Subcutaneous adipose tissue (tissue), 4 donors: ENCODE measurements around the gene DCBLD1. TPM values are rescaled to one million over a fixed set of nuclear protein-coding genes. Genes with fewer than 3 reads are reported as not detected.

Experiments
- CTCF ChIP-seq: fragments of 450-650 bp; IDR thresholded peaks from one replicate; pipeline ENCODE4 v1.5.1; 2016; ENCODE audit warnings: low read depth, mild to moderate bottlenecking, control low read depth, antibody characterized with exemption, moderate library complexity
- total RNA-seq, 4 donors: library from RNA; depleted of rRNA; stranded (reverse); fragments of >200 nt; gene quantifications; one replicate each; pipeline ENCODE4 v1.1.0, GENCODE V29; 2016

The DCBLD1 gene
- total RNA-seq, 4 donors from 2014 or later: 8.8 to 22.2 (median 18.6) TPM

DNA sequence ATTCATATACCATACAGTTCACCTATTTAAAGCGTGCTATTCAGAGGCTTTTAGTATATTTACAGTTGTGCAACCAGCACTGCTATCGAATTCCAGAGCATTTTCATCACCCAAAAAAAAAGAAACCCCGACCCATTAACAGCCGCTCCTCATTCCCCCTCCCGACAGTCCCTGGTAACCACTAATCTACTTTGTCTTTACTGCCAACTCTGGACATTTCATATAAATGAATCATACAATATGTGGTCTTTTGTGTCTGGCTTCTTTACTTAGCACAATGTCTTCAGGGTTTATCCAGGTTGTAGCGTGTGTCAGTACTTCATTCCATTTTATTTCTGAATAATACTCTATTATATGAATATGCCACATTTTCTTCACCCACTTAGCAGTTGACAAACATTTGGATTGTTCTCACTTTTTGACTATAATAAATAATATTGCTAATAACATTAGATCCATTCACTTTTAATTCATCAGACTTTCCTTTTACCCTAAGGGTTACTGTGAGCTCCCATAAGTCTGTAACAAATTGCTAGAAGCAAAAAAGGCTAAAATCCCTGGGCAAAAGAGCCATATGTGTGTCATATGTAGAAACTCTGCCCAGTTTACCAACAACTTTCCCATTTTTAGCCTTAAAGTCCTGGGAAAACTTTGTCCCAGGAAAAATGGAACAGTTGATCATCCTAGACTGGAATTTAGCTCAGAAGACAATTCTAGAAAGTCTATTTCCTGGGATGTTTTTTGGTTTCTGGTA is 33.6 kb upstream of the DCBLD1 start:
- TF ChIP-seq CTCF: no peak

- TF ChIP-seq CTCF: no peak
These were observed 32.7 kb upstream of the DCBLD1 start for GRCh38 chr6:117449549-117450439.

DNA sequence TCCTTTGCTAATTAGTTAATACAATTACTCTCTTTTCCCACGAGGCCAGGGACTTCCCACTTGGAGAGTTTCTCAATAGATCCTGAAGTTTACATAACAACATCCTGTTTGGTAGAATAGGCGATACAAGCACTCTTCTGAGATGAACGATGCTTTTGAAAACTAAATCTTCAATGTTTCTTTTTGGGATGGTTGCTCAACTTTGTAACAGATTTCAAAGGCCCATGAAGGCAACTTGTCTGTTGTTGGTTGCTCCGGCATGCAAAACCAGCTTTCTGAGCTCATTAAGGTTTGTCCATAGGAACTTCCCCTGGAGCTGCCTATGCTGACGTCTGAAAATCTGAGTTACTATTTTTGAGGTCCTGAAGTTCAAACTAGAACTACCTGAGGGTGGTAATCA is 30.8 kb upstream of the DCBLD1 start:
- no peak for TF ChIP-seq CTCF

- no peak for TF ChIP-seq CTCF
These were observed 26.2 kb upstream of the DCBLD1 start for GRCh38 chr6:117456250-117456649.

- no peak for TF ChIP-seq CTCF
These were observed 25.5 kb upstream of the DCBLD1 start for GRCh38 chr6:117456998-117457397.

GRCh38 chr6:117459204-117459944 is 23.1 kb upstream of the DCBLD1 start:
- no peak for TF ChIP-seq CTCF
